ENCODE measurements around the gene CECR2.

DNA sequence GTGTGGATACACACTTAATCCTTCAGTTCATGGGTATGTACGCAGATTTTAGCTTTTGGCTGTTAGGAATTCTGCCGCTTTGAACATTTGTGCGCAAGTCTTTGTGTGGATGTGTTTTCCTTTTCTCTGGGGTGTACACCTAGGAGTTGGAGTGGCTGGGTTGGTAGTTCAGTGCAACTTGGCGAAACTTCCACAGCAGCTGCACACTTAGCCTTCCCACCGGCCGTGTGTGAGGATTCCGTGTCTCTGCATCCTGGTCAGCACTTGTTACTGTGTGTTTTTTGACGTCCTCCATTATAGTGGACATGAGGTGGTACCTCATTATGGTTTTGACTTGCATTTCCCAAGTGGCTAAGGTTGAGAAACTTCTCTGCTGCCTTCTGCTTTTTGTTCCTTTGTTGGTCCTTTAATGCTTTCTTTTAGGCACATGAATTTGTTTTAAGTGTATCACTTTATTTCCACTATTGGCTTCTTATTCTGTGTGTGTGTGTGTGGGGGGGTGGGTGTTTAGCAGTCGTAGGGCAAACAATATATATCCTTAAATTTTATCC, 121.9 kb downstream of the CECR2 start:
- TF ChIP-seq POLR2AphosphoS5 (IDR thresholded peaks at IDR 0.05; ENCODE audit: borderline replicate concordance, low read depth, low read length) (no peak), EZH2 (IDR thresholded peaks at IDR 0.05) (no peak), FOXP2 (optimal IDR thresholded peaks at IDR 0.05; ENCODE audit: control extremely low read depth, extremely low read length, insufficient read depth) (no peak)

All from SK-N-MC (cell line).